Measurements from ENCODE around the gene TSPAN9. TPM values are rescaled to one million over a fixed set of nuclear protein-coding genes. Genes with fewer than 3 reads are reported as not detected.

Gene TSPAN9
- total and polyA plus RNA-seq, 9 of the 15 experiments (the other 6 are each of a cell fraction or from before 2014, with no cell fraction given) = 0.23 to 2.1 (median 0.60) TPM; not detected in 2

- no peak for TF ChIP-seq ZNF551 (CRISPR knock-in tag; IDR thresholded peaks at IDR 0.05)
- TF ChIP-seq ZNF589 (CRISPR knock-in tag; IDR thresholded peaks at IDR 0.05; ENCODE audit: low read depth) = no peak
- TF ChIP-seq, protein P1, sequence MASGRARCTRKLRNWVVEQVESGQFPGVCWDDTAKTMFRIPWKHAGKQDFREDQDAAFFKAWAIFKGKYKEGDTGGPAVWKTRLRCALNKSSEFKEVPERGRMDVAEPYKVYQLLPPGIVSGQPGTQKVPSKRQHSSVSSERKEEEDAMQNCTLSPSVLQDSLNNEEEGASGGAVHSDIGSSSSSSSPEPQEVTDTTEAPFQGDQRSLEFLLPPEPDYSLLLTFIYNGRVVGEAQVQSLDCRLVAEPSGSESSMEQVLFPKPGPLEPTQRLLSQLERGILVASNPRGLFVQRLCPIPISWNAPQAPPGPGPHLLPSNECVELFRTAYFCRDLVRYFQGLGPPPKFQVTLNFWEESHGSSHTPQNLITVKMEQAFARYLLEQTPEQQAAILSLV (tag; IDR thresholded peaks at IDR 0.05) = no peak
- TF ChIP-seq GATAD2B (IDR thresholded peaks at IDR 0.05; ENCODE audit: borderline replicate concordance) = no peak
Measured at GRCh38 chr12:3152011-3152511, 74.9 kb downstream of the TSPAN9 start (continued).

GRCh38 chr12:3152892-3153291 lies 75.7 kb downstream of the TSPAN9 start:
- ATAC-seq (no peak), FAIRE-seq (no peak), DNase-seq (ENCODE audit: extremely low read depth in 1 of 4, low spot score in 3 of 4) (no peak)
- Histone ChIP-seq H3K4me1 (replicated peaks in 1 of 2; ENCODE audit: control insufficient read depth in 2 of 2, insufficient read depth in 2 of 2, low read length in 2 of 2) (no peaks in the 10 kb centered on the region), H3K9ac (ENCODE audit: insufficient read depth in 1 of 2, low read depth in 2 of 2, low read length in 2 of 2) (no peak overlapping the region), H3K9me1 (ENCODE audit: control insufficient read depth, insufficient read depth, low read length) (no peaks in the 10 kb centered on the region), H3K9me3 (replicated peaks; ENCODE audit: control insufficient read depth, insufficient read depth, low read depth, low read length) (no peaks in the 10 kb centered on the region), H4K20me1 (replicated peaks; ENCODE audit: control insufficient read depth, insufficient read depth, low read length) (no peaks in the 10 kb centered on the region; the same call in 1 of the 2 replicates), H3K27ac (ENCODE audit: extremely low read depth, low read depth, low read length) (no peak overlapping the region), H2AFZ (ENCODE audit: low read depth, low read length) (no peak overlapping the region), H3K36me3 (ENCODE audit: control insufficient read depth, insufficient read depth, low read length) (no peaks in the 10 kb centered on the region), H3K4me2 (ENCODE audit: insufficient read depth, low read length) (no peak overlapping the region), H3K79me2 (ENCODE audit: control insufficient read depth, insufficient read depth, low read length) (no peaks in the 10 kb centered on the region), H3K4me3 (no peak overlapping the region), H3K27me3 (ENCODE audit: control insufficient read depth in 2 of 2, insufficient read depth in 2 of 2, low read length in 2 of 2) (peaks cover 0 to 33% of the 10 kb centered on the region in 2 experiments; a peak in 2 of 5 replicates)
- intact Hi-C loops (cut with micrococcal nuclease) = no loop called here
- BruUV-seq (replicated peaks) = no TSS peak
- CTCF ChIA-PET (ENCODE audit: low intra/inter-chr PET ratio) = no interaction called here
- TF ChIP-seq, protein P2, sequence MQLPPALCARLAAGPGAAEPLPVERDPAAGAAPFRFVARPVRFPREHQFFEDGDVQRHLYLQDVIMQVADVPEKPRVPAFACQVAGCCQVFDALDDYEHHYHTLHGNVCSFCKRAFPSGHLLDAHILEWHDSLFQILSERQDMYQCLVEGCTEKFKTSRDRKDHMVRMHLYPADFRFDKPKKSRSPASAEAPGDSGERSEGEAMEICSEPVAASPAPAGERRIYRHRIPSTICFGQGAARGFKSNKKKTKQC (CRISPR knock-in tag; IDR thresholded peaks at IDR 0.05) = no peak
- TF ChIP-seq ZBED1 (IDR thresholded peaks at IDR 0.05) (no peak), EZH2 (IDR thresholded peaks at IDR 0.05; ENCODE audit: borderline replicate concordance, low read depth, low read length) (no peak), KDM2B (CRISPR knock-in tag; IDR thresholded peaks at IDR 0.05) (no peak), TRIM28 (IDR thresholded peaks at IDR 0.05) (no peak), L3MBTL2 (IDR thresholded peaks at IDR 0.05) (no peak), RAD21 (CRISPR knock-in tag; conservative IDR thresholded peaks at IDR 0.05 in 1 of 2, IDR thresholded peaks at IDR 0.05 in 1 of 2) (no peak)
- TF ChIP-seq, protein P3, sequence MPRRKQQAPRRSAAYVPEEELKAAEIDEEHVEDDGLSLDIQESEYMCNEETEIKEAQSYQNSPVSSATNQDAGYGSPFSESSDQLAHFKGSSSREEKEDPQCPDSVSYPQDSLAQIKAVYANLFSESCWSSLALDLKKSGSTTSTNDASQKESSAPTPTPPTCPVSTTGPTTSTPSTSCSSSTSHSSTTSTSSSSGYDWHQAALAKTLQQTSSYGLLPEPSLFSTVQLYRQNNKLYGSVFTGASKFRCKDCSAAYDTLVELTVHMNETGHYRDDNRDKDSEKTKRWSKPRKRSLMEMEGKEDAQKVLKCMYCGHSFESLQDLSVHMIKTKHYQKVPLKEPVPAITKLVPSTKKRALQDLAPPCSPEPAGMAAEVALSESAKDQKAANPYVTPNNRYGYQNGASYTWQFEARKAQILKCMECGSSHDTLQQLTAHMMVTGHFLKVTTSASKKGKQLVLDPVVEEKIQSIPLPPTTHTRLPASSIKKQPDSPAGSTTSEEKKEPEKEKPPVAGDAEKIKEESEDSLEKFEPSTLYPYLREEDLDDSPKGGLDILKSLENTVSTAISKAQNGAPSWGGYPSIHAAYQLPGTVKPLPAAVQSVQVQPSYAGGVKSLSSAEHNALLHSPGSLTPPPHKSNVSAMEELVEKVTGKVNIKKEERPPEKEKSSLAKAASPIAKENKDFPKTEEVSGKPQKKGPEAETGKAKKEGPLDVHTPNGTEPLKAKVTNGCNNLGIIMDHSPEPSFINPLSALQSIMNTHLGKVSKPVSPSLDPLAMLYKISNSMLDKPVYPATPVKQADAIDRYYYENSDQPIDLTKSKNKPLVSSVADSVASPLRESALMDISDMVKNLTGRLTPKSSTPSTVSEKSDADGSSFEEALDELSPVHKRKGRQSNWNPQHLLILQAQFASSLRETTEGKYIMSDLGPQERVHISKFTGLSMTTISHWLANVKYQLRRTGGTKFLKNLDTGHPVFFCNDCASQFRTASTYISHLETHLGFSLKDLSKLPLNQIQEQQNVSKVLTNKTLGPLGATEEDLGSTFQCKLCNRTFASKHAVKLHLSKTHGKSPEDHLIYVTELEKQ (CRISPR knock-in tag; IDR thresholded peaks at IDR 0.05) = no peak
- in situ Hi-C loops (cut with MboI) = no loop called here
- WGBS (ENCODE audit: insufficient coverage, low coverage, missing lambda C conversion rate) = under 1% methylated on average over 9 of the region's 11 CpGs
- POLR2A ChIA-PET = no interaction called here

Measured in K562 (cell line).